Liver (tissue), 3 donors: ENCODE results near the gene SKAP2.

Experiments
- EGR1 ChIP-seq, 2 donors: IDR thresholded peaks; 2 replicates each; pipeline ENCODE4 v1.6.1; 2016 to 2018; ENCODE audit warnings: antibody characterized with exemption in 2 of 2, low read depth in 2 of 2
- FOXA1 ChIP-seq: IDR thresholded peaks from 2 replicates; pipeline ENCODE4 v1.6.1; 2016; ENCODE audit warnings: antibody characterized with exemption
- GABPA ChIP-seq, 2 donors: IDR thresholded peaks in 1 of 2; conservative IDR thresholded peaks in 1 of 2; 2 replicates each; pipeline ENCODE4 v1.6.1; 2016; ENCODE audit warnings: antibody characterized with exemption in 2 of 2, mild to moderate bottlenecking in 1 of 2, moderate library complexity in 1 of 2
- JUND ChIP-seq, 2 donors: IDR thresholded peaks; 2 replicates each; pipeline ENCODE4 v1.6.1; 2016; ENCODE audit warnings: antibody characterized with exemption in 2 of 2
- RAD21 ChIP-seq, 2 donors: IDR thresholded peaks; 2 replicates each; pipeline ENCODE4 v1.6.1; 2016; ENCODE audit warnings: antibody characterized with exemption in 2 of 2, mild to moderate bottlenecking in 2 of 2
- RXRA ChIP-seq, 2 donors: IDR thresholded peaks; 2 replicates each; pipeline ENCODE4 v1.6.1; 2017 to 2018; ENCODE audit warnings: antibody characterized with exemption in 2 of 2, mild to moderate bottlenecking in 1 of 2
- SP1 ChIP-seq: IDR thresholded peaks from 2 replicates; pipeline ENCODE4 v1.6.1; 2018; ENCODE audit warnings: antibody characterized with exemption, mild to moderate bottlenecking
- TAF1 ChIP-seq: conservative IDR thresholded peaks from 2 replicates; pipeline ENCODE4 v1.6.1; 2016; ENCODE audit warnings: antibody characterized with exemption, mild to moderate bottlenecking
- YY1 ChIP-seq: IDR thresholded peaks from 2 replicates; pipeline ENCODE4 v1.6.1; 2016; ENCODE audit warnings: antibody characterized with exemption, mild to moderate bottlenecking
- TF ChIP-seq, protein P1 (sequence below): IDR thresholded peaks from 2 replicates; pipeline ENCODE4 v1.6.1; 2016; ENCODE audit warnings: antibody characterized with exemption, mild to moderate bottlenecking
- TF ChIP-seq, protein P2 (sequence below): IDR thresholded peaks from 2 replicates; pipeline ENCODE4 v1.6.1; 2016; ENCODE audit warnings: antibody characterized with exemption
- TF ChIP-seq, protein P3 (sequence below): fragments of 150-350 bp; IDR thresholded peaks from 2 replicates; pipeline ENCODE4 v1.5.1; 2017; ENCODE audit warnings: improper control_type of control experiment, low read depth, low read length; ENCODE audit not compliant: missing input control
- TF ChIP-seq, protein P4 (sequence below): IDR thresholded peaks from 2 replicates; pipeline ENCODE4 v1.6.1; 2016; ENCODE audit warnings: antibody characterized with exemption
- donor health status: healthy.
- donor health status: healthy.

DNA sequence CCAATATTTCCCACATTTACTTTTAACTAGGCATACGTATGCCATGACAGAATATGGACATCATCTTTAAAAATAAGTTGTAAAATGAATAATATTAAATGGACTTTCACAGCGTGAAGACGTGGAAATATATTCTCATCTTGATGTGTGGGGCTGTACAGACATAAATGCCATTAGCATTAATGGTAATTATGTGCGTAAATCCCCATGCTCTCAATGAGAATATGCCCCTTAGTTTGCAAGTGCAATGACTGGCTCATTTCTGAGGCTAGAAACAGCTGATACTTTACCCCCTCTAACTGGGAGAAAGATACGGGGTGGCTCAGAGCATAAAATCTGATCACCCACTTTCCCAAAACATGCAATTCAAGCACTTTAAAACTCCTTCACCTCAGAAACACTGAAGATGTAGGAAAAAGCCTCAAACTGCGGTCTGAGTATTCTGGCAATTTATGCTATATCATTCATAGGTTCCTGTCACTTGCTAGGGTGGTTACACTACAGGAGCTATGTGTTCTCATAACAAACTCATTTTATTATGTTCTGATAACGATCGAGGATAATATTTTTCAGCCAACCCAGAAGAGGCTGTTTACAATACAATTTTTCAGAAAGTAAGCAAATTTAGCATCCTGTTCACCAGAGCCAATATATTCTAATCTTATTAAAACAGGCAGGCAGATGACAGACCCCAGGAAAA, 211.8 kb downstream of the SKAP2 start:
- TF ChIP-seq, protein P1, sequence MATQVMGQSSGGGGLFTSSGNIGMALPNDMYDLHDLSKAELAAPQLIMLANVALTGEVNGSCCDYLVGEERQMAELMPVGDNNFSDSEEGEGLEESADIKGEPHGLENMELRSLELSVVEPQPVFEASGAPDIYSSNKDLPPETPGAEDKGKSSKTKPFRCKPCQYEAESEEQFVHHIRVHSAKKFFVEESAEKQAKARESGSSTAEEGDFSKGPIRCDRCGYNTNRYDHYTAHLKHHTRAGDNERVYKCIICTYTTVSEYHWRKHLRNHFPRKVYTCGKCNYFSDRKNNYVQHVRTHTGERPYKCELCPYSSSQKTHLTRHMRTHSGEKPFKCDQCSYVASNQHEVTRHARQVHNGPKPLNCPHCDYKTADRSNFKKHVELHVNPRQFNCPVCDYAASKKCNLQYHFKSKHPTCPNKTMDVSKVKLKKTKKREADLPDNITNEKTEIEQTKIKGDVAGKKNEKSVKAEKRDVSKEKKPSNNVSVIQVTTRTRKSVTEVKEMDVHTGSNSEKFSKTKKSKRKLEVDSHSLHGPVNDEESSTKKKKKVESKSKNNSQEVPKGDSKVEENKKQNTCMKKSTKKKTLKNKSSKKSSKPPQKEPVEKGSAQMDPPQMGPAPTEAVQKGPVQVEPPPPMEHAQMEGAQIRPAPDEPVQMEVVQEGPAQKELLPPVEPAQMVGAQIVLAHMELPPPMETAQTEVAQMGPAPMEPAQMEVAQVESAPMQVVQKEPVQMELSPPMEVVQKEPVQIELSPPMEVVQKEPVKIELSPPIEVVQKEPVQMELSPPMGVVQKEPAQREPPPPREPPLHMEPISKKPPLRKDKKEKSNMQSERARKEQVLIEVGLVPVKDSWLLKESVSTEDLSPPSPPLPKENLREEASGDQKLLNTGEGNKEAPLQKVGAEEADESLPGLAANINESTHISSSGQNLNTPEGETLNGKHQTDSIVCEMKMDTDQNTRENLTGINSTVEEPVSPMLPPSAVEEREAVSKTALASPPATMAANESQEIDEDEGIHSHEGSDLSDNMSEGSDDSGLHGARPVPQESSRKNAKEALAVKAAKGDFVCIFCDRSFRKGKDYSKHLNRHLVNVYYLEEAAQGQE, result no peak
- TF ChIP-seq YY1 (no peak), JUND (IDR thresholded peaks at IDR 0.05) (no peak), TAF1 (no peak), RAD21 (IDR thresholded peaks at IDR 0.05) (no peak), RXRA (IDR thresholded peaks at IDR 0.05) (no peak), FOXA1 (no peak), GABPA (IDR thresholded peaks at IDR 0.05 in 1 of 2, conservative IDR thresholded peaks at IDR 0.05 in 1 of 2) (no peak), SP1 (no peak), EGR1 (IDR thresholded peaks at IDR 0.05; ENCODE audit: low read depth in 2 of 2) (no peak)
- TF ChIP-seq, protein P2, sequence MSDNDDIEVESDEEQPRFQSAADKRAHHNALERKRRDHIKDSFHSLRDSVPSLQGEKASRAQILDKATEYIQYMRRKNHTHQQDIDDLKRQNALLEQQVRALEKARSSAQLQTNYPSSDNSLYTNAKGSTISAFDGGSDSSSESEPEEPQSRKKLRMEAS, result no peak
- TF ChIP-seq, protein P3, sequence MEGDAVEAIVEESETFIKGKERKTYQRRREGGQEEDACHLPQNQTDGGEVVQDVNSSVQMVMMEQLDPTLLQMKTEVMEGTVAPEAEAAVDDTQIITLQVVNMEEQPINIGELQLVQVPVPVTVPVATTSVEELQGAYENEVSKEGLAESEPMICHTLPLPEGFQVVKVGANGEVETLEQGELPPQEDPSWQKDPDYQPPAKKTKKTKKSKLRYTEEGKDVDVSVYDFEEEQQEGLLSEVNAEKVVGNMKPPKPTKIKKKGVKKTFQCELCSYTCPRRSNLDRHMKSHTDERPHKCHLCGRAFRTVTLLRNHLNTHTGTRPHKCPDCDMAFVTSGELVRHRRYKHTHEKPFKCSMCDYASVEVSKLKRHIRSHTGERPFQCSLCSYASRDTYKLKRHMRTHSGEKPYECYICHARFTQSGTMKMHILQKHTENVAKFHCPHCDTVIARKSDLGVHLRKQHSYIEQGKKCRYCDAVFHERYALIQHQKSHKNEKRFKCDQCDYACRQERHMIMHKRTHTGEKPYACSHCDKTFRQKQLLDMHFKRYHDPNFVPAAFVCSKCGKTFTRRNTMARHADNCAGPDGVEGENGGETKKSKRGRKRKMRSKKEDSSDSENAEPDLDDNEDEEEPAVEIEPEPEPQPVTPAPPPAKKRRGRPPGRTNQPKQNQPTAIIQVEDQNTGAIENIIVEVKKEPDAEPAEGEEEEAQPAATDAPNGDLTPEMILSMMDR, result no peak
- TF ChIP-seq, protein P4, sequence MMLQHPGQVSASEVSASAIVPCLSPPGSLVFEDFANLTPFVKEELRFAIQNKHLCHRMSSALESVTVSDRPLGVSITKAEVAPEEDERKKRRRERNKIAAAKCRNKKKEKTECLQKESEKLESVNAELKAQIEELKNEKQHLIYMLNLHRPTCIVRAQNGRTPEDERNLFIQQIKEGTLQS, result no peak
